ENCODE results near the gene EHBP1L1. TPM values are rescaled to one million over a fixed set of nuclear protein-coding genes. Genes with fewer than 3 reads are reported as not detected.

The EHBP1L1 gene
- total and polyA plus RNA-seq, 2 of the 13 experiments (the other 11 are each of a cell fraction or from before 2014, with no cell fraction given): 8.3 to 10.6 TPM

DNA sequence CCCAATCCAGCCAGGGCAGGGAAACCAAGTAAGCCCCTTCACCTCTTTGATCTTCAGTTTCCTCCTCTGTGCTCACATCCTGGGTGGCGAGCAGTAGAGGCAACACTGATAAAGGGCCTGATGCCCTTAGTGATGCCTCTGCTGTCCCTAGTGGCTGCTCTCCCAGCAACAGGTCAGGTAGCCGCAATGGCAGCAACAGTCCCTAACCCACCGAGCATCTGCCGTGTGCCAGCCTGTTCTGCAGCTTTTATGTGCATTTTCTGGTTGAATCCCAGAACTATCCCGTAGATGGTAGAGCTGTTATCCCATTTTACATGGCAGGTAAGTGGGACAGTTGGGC, 45.7 kb upstream of the EHBP1L1 start (continued):
- TF ChIP-seq, protein P1, sequence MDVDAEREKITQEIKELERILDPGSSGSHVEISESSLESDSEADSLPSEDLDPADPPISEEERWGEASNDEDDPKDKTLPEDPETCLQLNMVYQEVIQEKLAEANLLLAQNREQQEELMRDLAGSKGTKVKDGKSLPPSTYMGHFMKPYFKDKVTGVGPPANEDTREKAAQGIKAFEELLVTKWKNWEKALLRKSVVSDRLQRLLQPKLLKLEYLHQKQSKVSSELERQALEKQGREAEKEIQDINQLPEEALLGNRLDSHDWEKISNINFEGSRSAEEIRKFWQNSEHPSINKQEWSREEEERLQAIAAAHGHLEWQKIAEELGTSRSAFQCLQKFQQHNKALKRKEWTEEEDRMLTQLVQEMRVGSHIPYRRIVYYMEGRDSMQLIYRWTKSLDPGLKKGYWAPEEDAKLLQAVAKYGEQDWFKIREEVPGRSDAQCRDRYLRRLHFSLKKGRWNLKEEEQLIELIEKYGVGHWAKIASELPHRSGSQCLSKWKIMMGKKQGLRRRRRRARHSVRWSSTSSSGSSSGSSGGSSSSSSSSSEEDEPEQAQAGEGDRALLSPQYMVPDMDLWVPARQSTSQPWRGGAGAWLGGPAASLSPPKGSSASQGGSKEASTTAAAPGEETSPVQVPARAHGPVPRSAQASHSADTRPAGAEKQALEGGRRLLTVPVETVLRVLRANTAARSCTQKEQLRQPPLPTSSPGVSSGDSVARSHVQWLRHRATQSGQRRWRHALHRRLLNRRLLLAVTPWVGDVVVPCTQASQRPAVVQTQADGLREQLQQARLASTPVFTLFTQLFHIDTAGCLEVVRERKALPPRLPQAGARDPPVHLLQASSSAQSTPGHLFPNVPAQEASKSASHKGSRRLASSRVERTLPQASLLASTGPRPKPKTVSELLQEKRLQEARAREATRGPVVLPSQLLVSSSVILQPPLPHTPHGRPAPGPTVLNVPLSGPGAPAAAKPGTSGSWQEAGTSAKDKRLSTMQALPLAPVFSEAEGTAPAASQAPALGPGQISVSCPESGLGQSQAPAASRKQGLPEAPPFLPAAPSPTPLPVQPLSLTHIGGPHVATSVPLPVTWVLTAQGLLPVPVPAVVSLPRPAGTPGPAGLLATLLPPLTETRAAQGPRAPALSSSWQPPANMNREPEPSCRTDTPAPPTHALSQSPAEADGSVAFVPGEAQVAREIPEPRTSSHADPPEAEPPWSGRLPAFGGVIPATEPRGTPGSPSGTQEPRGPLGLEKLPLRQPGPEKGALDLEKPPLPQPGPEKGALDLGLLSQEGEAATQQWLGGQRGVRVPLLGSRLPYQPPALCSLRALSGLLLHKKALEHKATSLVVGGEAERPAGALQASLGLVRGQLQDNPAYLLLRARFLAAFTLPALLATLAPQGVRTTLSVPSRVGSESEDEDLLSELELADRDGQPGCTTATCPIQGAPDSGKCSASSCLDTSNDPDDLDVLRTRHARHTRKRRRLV (CRISPR knock-in tag; IDR thresholded peaks at IDR 0.05): no peak
- TF ChIP-seq SALL1 (CRISPR knock-in tag; IDR thresholded peaks at IDR 0.05): no peak
- TF ChIP-seq ZNF558 (CRISPR knock-in tag; IDR thresholded peaks at IDR 0.05; ENCODE audit: borderline replicate concordance): 0 out of 2 replicates have a peak, but pooled peaks have one; percentile 37
- TF ChIP-seq ZSCAN9 (CRISPR knock-in tag; IDR thresholded peaks at IDR 0.05; ENCODE audit: borderline replicate concordance): no peak
- TF ChIP-seq ZNF501 (CRISPR knock-in tag; IDR thresholded peaks at IDR 0.05): no peak
- TF ChIP-seq, protein P2, sequence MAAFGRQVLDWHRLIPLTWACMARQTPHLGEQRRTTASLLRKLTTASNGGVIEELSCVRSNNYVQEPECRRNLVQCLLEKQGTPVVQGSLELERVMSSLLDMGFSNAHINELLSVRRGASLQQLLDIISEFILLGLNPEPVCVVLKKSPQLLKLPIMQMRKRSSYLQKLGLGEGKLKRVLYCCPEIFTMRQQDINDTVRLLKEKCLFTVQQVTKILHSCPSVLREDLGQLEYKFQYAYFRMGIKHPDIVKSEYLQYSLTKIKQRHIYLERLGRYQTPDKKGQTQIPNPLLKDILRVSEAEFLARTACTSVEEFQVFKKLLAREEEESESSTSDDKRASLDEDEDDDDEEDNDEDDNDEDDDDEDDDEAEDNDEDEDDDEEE (CRISPR knock-in tag; IDR thresholded peaks at IDR 0.05): no peak
- TF ChIP-seq MZF1 (CRISPR knock-in tag; IDR thresholded peaks at IDR 0.05; ENCODE audit: borderline replicate concordance): no peak
- no peak for TF ChIP-seq CBX5 (CRISPR knock-in tag; IDR thresholded peaks at IDR 0.05; ENCODE audit: borderline replicate concordance)
- TF ChIP-seq, protein P3, sequence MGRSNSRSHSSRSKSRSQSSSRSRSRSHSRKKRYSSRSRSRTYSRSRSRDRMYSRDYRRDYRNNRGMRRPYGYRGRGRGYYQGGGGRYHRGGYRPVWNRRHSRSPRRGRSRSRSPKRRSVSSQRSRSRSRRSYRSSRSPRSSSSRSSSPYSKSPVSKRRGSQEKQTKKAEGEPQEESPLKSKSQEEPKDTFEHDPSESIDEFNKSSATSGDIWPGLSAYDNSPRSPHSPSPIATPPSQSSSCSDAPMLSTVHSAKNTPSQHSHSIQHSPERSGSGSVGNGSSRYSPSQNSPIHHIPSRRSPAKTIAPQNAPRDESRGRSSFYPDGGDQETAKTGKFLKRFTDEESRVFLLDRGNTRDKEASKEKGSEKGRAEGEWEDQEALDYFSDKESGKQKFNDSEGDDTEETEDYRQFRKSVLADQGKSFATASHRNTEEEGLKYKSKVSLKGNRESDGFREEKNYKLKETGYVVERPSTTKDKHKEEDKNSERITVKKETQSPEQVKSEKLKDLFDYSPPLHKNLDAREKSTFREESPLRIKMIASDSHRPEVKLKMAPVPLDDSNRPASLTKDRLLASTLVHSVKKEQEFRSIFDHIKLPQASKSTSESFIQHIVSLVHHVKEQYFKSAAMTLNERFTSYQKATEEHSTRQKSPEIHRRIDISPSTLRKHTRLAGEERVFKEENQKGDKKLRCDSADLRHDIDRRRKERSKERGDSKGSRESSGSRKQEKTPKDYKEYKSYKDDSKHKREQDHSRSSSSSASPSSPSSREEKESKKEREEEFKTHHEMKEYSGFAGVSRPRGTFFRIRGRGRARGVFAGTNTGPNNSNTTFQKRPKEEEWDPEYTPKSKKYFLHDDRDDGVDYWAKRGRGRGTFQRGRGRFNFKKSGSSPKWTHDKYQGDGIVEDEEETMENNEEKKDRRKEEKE (IDR thresholded peaks at IDR 0.05): no peak
- no peak for TF ChIP-seq ZNF296 (CRISPR knock-in tag; conservative IDR thresholded peaks at IDR 0.05)
- TF ChIP-seq ZNF557 (CRISPR knock-in tag; IDR thresholded peaks at IDR 0.05): no peak
- TF ChIP-seq SMAD1 (CRISPR knock-in tag; IDR thresholded peaks at IDR 0.05; ENCODE audit: borderline replicate concordance, low read depth): no peak
- TF ChIP-seq, protein P4, sequence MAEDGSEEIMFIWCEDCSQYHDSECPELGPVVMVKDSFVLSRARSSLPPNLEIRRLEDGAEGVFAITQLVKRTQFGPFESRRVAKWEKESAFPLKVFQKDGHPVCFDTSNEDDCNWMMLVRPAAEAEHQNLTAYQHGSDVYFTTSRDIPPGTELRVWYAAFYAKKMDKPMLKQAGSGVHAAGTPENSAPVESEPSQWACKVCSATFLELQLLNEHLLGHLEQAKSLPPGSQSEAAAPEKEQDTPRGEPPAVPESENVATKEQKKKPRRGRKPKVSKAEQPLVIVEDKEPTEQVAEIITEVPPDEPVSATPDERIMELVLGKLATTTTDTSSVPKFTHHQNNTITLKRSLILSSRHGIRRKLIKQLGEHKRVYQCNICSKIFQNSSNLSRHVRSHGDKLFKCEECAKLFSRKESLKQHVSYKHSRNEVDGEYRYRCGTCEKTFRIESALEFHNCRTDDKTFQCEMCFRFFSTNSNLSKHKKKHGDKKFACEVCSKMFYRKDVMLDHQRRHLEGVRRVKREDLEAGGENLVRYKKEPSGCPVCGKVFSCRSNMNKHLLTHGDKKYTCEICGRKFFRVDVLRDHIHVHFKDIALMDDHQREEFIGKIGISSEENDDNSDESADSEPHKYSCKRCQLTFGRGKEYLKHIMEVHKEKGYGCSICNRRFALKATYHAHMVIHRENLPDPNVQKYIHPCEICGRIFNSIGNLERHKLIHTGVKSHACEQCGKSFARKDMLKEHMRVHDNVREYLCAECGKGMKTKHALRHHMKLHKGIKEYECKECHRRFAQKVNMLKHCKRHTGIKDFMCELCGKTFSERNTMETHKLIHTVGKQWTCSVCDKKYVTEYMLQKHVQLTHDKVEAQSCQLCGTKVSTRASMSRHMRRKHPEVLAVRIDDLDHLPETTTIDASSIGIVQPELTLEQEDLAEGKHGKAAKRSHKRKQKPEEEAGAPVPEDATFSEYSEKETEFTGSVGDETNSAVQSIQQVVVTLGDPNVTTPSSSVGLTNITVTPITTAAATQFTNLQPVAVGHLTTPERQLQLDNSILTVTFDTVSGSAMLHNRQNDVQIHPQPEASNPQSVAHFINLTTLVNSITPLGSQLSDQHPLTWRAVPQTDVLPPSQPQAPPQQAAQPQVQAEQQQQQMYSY (CRISPR knock-in tag; IDR thresholded peaks at IDR 0.05): no peak
- no peak for TF ChIP-seq ZNF530 (CRISPR knock-in tag; IDR thresholded peaks at IDR 0.05; ENCODE audit: low read depth)
- TF ChIP-seq HIVEP1 (CRISPR knock-in tag; IDR thresholded peaks at IDR 0.05): no peak
- TF ChIP-seq XRCC5 (optimal IDR thresholded peaks at IDR 0.05; ENCODE audit: low read length): peak; percentile 9
- TF ChIP-seq ZNF569 (CRISPR knock-in tag; IDR thresholded peaks at IDR 0.05; ENCODE audit: borderline replicate concordance): no peak

Data from HepG2 (cell line).